Nephron progenitor cell (in vitro differentiated cells): ENCODE data around the gene AP1M1.

Experiments
- DNase-seq: peaks from one replicate; pipeline ENCODE4 v3.0.0; 2021
- H3K27ac Mint-ChIP-seq: 2 replicates; pipeline ENCODE4 v1.8.0; 2021; ENCODE audit warnings: mild to moderate bottlenecking, moderate library complexity, mixed read lengths
- H3K27me3 Mint-ChIP-seq: 2 replicates; pipeline ENCODE4 v1.8.0; 2021; ENCODE audit warnings: mild to moderate bottlenecking, low read depth, mixed read lengths; ENCODE audit not compliant: poor library complexity
- H3K36me3 Mint-ChIP-seq: 2 replicates; pipeline ENCODE4 v1.8.0; 2021; ENCODE audit warnings: low read depth, mixed read lengths
- H3K4me1 Mint-ChIP-seq: 2 replicates; pipeline ENCODE4 v1.8.0; 2021; ENCODE audit warnings: mixed read lengths
- H3K4me3 Mint-ChIP-seq: 2 replicates; pipeline ENCODE4 v1.8.0; 2021; ENCODE audit warnings: mild to moderate bottlenecking, moderate library complexity, mixed read lengths
- H3K9me3 Mint-ChIP-seq: 2 replicates; pipeline ENCODE4 v1.8.0; 2021; ENCODE audit warnings: mild to moderate bottlenecking, moderate library complexity, mixed read lengths
- TF ChIP-seq, protein P1 (sequence below): fragments of 200-600 bp; sonication (generic); IDR thresholded peaks from 2 replicates; pipeline ENCODE4 v1.5.0; 2021; ENCODE audit warnings: antibody characterized with exemption

AP1M1 gene

DNA sequence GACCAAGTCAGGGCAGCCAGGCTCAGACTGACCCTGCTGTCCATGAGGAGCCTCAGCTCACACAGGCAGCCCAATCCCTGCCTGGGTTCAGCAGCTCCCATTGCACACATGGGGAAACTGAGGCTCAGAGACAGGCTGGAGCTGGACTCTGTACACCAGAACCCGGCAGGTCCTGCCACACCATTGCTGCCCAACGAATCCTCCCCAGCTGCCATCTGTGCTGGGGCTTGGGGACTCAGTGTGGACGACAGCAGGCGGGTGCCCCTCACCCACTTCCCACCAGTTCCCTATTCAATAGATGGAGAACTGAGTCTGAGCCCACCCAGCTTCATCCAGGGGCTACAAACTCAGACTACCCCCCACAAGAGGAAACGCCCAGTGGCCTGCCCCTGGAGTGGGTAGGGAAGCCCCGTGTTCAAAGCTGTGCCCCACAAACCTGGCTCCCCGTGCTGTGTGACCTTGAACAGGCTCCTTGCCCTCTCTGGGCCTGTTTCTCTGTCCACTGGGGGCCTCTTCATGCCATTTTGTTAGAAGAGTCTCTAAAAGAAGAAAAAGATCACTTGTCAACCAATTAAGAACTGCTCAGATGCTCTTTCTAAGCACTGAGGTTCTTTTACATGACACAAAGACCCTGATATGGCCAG is 50.8 kb downstream of the AP1M1 start:
- no peaks in the 10 kb centered on the region for H3K36me3 Mint-ChIP-seq

DNA sequence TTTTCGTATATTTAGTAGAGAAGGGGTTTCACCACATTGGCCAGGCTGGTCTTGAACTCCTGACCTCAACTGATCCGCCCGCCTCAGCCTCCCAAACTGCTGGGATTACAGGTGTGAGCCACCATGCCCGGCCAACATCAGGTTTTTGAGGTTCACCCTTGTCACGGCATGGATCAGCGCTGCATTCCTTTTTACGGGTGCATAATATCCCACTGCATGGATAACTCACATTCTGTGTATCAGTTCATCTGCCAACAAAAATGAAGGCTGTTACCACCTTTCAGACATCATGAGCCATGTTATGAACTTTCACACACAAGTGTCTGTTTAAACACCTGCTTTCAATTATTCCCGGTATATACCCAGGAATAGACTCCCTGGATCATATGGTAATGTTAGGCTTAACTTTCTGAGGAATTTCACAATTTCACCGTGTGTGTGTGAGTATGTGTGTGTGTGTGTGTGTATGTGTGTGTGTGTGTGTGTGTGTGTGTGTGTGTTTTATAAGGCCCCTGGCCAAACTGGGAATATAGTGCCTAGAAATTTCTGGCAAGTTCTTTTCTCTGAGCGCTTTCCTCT is 52.2 kb downstream of the AP1M1 start:
- Mint-ChIP-seq H3K27ac (no peak overlapping the region), H3K9me3 (no peaks in the 10 kb centered on the region), H3K36me3 (no peaks in the 10 kb centered on the region), H3K4me1 (peaks cover 3% of the 10 kb centered on the region), H3K4me3 (no peak overlapping the region), H3K27me3 (peaks cover 20% of the 10 kb centered on the region)
- TF ChIP-seq, protein P1, sequence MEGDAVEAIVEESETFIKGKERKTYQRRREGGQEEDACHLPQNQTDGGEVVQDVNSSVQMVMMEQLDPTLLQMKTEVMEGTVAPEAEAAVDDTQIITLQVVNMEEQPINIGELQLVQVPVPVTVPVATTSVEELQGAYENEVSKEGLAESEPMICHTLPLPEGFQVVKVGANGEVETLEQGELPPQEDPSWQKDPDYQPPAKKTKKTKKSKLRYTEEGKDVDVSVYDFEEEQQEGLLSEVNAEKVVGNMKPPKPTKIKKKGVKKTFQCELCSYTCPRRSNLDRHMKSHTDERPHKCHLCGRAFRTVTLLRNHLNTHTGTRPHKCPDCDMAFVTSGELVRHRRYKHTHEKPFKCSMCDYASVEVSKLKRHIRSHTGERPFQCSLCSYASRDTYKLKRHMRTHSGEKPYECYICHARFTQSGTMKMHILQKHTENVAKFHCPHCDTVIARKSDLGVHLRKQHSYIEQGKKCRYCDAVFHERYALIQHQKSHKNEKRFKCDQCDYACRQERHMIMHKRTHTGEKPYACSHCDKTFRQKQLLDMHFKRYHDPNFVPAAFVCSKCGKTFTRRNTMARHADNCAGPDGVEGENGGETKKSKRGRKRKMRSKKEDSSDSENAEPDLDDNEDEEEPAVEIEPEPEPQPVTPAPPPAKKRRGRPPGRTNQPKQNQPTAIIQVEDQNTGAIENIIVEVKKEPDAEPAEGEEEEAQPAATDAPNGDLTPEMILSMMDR, result no peak
- DNase-seq, result no peak

More for the DNA sequence above, 50.8 kb downstream of the AP1M1 start:
- no peak for DNase-seq
- TF ChIP-seq, protein P1, result no peak
- peaks cover 3% of the 10 kb centered on the region for H3K4me1 Mint-ChIP-seq
- H3K27ac Mint-ChIP-seq, result no peak overlapping the region
- peaks cover 20% of the 10 kb centered on the region for H3K27me3 Mint-ChIP-seq
- no peaks in the 10 kb centered on the region for H3K9me3 Mint-ChIP-seq
- no peak overlapping the region for H3K4me3 Mint-ChIP-seq

DNA sequence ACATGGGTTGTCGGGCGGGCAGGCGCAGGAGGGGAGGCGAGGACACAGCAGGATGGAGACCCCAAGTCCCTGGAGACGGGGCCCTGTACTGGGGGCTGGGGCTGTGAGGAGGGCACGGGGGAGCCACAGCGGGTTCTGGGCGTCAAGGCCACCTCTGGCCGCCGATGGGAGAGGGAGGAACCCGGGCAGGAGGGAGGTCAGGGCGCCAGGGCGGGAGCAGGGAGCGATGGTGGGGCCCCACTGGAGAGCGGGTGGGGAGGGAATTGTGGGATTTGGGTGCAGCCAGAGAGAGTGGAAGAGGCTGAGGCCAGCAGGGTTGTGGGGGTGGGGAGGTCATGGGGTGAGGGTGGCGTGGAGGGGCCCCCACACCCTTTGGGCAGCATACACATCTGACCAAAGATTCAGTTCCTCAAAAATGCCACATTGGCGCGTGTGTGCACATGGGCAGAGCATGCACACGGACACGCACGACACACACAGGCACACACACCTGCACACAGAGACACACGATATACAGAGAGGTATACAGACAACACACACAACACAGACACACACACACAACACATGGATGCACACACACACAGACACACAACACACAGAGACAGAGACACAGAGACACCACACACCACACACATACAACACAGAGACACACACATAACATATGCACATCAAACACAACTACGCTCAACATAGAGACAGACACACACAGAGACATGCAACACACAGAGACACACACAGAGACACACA is 54.9 kb downstream of the AP1M1 start:
- Mint-ChIP-seq H3K27me3 (peaks cover 14% of the 10 kb centered on the region), H3K4me1 (no peaks in the 10 kb centered on the region), H3K9me3 (no peaks in the 10 kb centered on the region), H3K27ac (no peak overlapping the region), H3K36me3 (no peaks in the 10 kb centered on the region), H3K4me3 (no peak overlapping the region)
- DNase-seq, result no peak
- TF ChIP-seq, protein P1, result no peak

DNA sequence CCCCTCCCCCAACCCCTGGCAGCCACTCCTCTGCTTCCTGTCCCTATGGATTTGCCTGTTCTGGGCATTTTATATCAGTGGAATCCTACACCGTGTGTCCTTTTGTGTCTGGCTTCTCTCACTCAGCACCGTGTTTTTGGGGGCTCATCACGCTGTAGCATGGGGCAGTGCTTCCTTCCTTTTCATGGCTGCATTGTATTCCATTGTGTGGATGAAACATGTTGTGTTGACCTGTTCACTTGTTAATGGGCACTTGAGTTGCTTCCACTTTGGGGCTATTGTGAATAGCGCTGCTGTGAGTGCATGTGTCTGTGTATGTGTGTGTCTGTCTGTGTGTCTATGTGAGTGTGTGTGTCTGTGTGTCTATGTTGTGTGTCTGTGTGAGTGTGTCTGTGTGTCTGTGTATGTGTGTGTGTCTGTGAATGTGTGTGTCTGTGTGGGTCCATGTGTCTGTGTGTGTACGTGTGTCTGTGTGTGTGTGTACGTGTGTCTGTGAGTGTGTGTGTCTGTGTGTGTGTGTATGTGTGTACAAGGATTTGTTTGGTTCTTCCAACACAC is 57.2 kb downstream of the AP1M1 start:
- no peaks in the 10 kb centered on the region for H3K4me1 Mint-ChIP-seq
- H3K27ac Mint-ChIP-seq, result peak overlapping the region; percentile 1
- no peaks in the 10 kb centered on the region for H3K36me3 Mint-ChIP-seq
- no peak overlapping the region for H3K4me3 Mint-ChIP-seq
- no peak for DNase-seq
- TF ChIP-seq, protein P1, result no peak
- no peaks in the 10 kb centered on the region for H3K9me3 Mint-ChIP-seq
- H3K27me3 Mint-ChIP-seq, result peaks cover 23% of the 10 kb centered on the region

DNA sequence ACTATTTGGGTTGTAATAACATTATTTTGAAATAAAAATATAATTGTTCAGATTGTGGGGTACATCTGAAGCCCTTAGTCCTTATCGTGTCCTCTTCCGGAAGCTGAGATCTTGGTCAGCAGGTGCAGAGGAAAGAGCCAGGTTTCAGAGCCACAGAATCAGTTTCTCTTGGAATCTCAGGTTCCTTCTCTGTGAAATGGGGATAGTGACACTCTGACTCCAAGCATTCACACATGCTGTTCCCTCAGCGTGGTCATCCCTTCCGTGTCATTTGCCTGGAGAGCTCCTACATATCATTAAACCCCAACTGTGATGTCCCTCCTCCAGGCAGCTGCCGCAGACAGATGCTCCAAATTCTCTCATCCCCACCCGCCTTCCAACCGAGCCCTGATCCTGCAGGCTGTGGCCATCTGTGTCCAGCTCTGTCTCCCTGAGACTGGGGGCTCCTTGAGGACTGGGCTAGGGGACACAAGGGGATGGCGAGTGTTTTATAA is 59.8 kb downstream of the AP1M1 start:
- H3K27ac Mint-ChIP-seq, result no peak overlapping the region
- H3K27me3 Mint-ChIP-seq, result peaks cover 36% of the 10 kb centered on the region
- TF ChIP-seq, protein P1, result no peak
- H3K36me3 Mint-ChIP-seq, result no peaks in the 10 kb centered on the region
- peaks cover 7% of the 10 kb centered on the region for H3K4me1 Mint-ChIP-seq
- no peak for DNase-seq
- H3K4me3 Mint-ChIP-seq, result no peak overlapping the region
- H3K9me3 Mint-ChIP-seq, result no peaks in the 10 kb centered on the region
